ENCODE data around the gene F10.

F10 gene

DNA sequence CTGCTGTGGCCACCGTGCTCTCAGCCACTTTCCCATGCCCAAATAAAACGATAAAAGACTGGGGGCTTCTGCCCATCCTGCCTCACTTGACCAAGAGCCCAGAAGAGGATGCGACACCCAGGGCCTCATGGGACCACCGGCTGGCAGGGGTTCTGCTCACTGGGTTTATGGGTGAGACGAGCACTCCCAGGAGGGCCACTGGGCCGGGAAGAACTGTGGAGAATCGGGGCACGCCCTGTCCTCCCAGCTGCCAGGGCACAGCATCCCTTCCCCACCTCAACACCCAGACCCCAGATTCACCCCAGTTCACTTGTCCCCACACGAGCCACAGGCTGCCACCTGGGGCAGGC lies 4.7 kb upstream of the F10 start:
- no peak for DNase-seq

- no peak for DNase-seq
Measured at GRCh38 chr13:113118261-113119021, 4.2 kb upstream of the F10 start.

DNA sequence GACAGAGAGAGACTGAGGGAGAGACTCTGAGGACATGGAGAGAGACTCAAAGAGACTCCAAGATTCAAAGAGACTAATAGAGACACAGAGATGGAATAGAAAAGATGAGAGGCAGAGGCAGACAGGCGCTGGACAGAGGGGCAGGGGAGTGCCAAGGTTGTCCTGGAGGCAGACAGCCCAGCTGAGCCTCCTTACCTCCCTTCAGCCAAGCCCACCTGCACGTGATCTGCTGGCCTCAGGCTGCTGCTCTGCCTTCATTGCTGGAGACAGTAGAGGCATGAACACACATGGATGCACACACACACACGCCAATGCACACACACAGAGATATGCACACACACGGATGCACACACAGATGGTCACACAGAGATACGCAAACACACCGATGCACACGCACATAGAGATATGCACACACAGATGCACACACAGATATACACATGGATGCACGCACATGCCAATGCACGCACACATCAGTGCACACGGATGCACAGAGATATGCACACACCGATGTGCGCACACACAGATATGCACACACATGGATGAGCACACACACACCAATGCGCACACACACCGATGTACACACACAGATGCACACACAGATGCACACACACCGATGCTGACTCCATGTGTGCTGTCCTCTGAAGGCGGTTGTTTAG lies 3.3 kb upstream of the F10 start:
- no peak for DNase-seq

GRCh38 chr13:113119822-113120189 lies 2.8 kb upstream of the F10 start:
- DNase-seq = no peak

DNA sequence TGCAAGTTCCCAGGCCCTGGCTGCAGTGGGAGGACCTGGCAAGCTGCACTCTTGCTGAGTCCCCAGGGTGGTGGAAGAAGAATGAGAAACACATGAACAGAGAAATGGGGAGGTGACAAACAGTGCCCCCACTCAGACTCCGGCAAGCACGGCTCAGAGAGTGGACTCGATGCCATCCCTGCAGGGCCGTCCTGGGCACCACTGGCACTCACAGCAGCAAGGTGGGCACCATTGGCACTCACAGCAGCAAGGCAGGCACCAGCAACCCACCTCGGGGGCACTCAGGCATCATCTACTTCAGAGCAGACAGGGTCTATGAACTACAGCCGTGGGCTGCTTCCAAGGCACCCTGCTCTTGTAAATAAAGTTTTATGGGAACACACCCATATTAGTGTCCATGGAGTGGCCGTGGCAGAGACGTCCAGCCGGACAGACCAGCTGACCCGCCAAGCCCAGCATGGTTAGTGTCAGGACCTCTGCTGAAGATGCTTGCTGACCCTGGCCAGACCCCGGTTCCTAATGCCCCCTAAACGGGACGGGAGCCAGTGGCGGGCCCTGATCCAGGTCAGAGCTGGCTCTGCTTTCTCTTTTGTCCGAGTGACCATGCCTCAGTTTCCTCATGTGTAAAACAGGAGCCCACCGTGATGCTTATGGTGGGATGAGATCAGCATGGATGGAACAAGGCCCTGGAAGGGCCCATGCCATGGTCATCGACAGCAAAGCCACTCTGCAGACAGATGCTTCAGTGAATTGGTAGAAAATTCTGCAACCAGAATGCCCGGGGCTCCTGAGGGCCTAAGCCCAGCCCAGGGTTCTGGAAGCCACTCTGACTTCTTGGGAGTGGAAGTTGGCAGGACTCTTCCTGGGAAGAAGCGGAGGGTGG lies 2.1 kb upstream of the F10 start:
- no peak for DNase-seq

DNA sequence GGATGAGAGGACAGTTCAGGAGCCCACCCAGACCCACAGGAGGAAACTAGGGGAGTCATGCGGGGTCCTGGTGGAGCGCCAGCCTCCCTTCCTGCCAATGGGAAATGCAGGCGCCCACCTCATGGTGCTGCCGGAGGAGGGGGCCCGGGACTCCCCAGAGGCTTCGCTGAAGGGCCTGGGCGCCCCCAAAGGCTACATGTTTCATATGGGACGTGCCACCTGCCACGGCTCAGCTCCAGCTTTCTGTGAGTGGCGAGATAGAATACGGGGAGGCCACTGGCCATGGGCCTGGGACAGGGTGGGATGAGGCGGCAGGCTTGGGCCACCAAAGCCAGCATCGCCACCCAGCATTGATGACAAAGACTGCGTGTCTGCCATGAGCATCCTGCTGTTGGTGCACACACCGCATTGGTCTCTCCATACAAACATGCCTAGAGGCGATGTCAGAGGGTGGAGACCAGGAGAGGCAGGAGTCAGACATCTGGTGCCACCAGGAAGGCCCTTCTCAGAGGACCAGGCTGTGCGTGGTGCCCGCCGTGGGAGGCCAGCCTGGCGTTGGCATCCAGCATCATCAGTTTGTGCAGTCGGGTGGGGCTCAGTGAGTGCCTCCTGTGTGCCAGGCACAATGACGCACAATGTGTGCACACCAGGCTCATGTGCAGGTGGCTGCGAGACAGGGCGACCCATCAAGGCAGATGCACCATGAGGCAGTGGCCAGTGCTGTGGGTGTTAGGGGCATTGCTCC lies 1.2 kb upstream of the F10 start:
- no peak for DNase-seq

GRCh38 chr13:113121928-113122471 lies 599 bp upstream of the F10 start:
- DNase-seq = no peak

DNA sequence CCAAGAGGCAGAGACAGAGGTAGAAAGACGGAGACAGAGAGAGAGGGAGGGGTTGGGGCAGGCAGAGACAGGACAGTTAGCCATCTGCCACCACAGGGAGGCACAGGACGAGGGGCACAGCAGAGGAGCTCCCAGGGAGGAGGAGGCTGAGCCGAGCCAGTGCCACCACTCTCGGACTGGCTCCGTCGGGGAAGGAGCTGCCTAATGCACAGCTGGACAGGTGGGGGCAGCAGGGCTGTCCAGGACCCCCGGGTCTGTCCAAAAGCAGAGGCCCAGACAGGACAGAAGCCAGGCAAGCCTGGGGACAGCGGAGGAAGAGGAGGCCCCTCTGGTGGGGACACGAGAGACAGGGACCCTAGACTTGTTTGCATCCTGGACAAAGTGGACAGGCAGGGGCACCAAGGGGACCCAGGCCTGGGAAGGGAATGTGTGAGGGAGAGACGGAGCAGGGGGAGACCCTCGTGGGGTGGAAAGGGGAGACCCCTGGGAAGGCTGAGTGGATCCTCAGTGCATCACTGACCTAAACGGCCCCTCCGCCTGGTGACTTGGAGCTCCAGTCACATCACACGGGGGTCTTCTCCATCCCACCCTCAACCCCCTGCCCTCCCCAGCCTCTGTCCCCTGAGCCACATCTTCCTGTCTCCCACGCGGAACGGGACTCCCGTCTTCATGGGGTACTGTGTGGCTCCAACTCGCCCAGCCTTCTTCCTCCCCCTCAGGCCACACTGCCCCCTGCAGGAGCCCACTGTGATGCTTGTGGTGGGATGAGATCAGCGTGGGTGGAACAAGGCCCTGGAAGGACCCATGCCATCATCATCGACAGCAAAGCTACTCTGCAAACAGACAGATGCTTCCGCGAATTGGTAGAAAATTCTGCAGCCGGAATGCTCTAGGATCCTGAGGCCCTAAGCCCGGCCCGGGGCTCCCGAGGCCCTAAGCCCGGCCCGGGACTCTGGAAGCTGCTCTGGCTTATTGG lies 915 bp downstream of the F10 start:
- no peak for DNase-seq

- DNase-seq = no peak
Measured at GRCh38 chr13:113124211-113124970, 1.8 kb downstream of the F10 start.

GRCh38 chr13:113125506-113126264 lies 3.1 kb downstream of the F10 start:
- DNase-seq = no peak

DNA sequence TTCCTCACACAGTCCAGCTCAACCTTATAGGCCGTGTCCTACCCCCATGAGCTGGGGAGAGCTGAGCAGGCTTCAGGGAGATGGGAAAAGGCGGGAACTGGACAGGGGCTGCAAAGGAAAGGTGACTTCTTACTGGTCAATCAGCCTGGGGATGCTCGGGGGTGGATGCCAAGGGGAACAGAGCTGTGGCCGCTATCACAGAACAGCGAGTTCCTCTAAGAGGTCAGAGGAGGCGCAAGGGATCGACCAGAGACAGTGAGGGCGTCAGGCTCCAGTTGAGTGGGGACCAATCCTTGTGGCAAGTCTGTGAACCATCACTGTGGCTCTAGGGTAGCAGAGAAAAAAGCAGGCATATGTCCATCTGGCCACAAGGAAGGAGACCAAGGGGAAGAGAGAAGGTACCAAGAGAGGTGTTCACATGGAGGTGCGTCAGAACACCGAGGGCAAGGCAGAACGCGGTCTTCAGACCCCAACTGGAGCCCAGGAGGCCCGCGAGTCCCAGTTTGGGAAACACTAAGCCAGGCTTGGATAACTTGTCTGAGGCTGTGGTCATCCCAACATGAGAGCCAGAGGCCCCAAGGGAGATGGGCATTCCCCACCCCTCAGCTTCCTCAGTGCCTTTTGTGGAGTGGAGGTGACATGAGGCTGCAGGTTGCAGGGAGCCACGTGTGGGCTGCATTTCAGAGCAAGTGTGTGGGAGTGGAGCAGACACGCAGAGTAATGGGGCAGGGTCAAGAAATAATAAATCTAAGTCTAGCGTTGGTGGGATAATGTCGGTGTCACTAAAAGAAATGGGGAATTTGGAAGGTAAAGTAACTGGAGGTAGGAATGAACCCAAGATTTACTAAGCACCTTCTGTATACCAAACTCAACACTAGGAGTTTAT lies 3.9 kb downstream of the F10 start:
- no peak for DNase-seq

GRCh38 chr13:113129480-113129879 lies 6.9 kb downstream of the F10 start:
- no peak for DNase-seq

GRCh38 chr13:113129921-113130750 lies 7.5 kb downstream of the F10 start:
- no peak for DNase-seq

DNA sequence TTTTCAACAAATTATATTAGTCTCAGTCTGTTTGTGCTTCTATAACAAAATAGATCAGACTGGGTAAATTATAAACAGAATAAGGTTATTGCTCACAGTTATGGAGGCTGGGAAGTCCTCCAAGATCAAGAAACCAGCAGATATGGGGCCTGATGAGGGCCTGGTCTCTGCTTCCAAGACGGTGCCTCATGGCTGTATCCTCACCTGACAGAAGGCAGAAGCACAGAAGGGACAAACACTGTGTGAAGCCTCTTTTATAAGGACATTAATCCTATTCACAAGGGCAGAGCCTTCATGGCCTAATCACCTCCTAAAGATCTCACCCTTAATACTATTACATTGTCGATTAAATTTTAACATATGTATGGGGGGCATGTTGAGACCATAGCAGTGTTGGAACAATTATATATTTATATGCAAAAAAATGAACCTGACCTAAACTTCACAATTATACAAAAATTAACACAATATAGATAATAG lies 12.7 kb downstream of the F10 start:
- DNase-seq = no peak

- DNase-seq = no peak
Measured at GRCh38 chr13:113137691-113138298, 15.2 kb downstream of the F10 start.

GRCh38 chr13:113138792-113139551 lies 16.4 kb downstream of the F10 start:
- DNase-seq = no peak

- no peak for DNase-seq
Measured at GRCh38 chr13:113139577-113139976, 17.0 kb downstream of the F10 start.
